ENCODE results near the gene COL5A1. TPM values are rescaled to one million over a fixed set of nuclear protein-coding genes. Genes with fewer than 3 reads are reported as not detected.

The COL5A1 gene
- total RNA-seq, 1 experiment from 2014 or later: not detected

- peaks cover 43% of the 10 kb centered on the region for H3K27me3 Mint-ChIP-seq (ENCODE audit: insufficient read depth, unreplicated experiment)
- no peaks in the 10 kb centered on the region for H3K36me3 Mint-ChIP-seq (ENCODE audit: insufficient read depth, unreplicated experiment)
- DNase-seq (ENCODE audit: unreplicated experiment): no peak
- no TSS peak for BruUV-seq (replicated peaks)
- ChIA-PET CTCF (no interaction called here), POLR2A (no interaction called here)
- H3K27ac Mint-ChIP-seq (ENCODE audit: low read depth, unreplicated experiment): no peak overlapping the region
- peaks cover under 1% of the 10 kb centered on the region for H3K4me1 Mint-ChIP-seq (ENCODE audit: insufficient read depth, unreplicated experiment)
- H3K9me3 Mint-ChIP-seq (ENCODE audit: unreplicated experiment): no peaks in the 10 kb centered on the region
- intact Hi-C loops (cut with micrococcal nuclease): no loop called here
- TF ChIP-seq CTCF (IDR thresholded peaks at IDR 0.05; ENCODE audit: unreplicated experiment): no peak
- H3K4me3 Mint-ChIP-seq (ENCODE audit: unreplicated experiment): no peak overlapping the region
These were observed 244.2 kb downstream of the COL5A1 start for GRCh38 chr9:134885679-134886412.

GRCh38 chr9:134886413-134886913 is 244.9 kb downstream of the COL5A1 start:
- H3K4me1 Mint-ChIP-seq (ENCODE audit: insufficient read depth, unreplicated experiment): peaks cover 5% of the 10 kb centered on the region
- intact Hi-C loops (cut with micrococcal nuclease): no loop called here
- no peaks in the 10 kb centered on the region for H3K36me3 Mint-ChIP-seq (ENCODE audit: insufficient read depth, unreplicated experiment)
- H3K27me3 Mint-ChIP-seq (ENCODE audit: insufficient read depth, unreplicated experiment): peaks cover 48% of the 10 kb centered on the region
- no peak overlapping the region for H3K27ac Mint-ChIP-seq (ENCODE audit: low read depth, unreplicated experiment)
- no peak overlapping the region for H3K4me3 Mint-ChIP-seq (ENCODE audit: unreplicated experiment)
- ChIA-PET CTCF (no interaction called here), POLR2A (no interaction called here)
- TF ChIP-seq CTCF (IDR thresholded peaks at IDR 0.05; ENCODE audit: unreplicated experiment): no peak
- no peak for DNase-seq (ENCODE audit: unreplicated experiment)
- H3K9me3 Mint-ChIP-seq (ENCODE audit: unreplicated experiment): no peaks in the 10 kb centered on the region
- BruUV-seq (replicated peaks): no TSS peak

- no peaks in the 10 kb centered on the region for H3K9me3 Mint-ChIP-seq (ENCODE audit: unreplicated experiment)
- no TSS peak for BruUV-seq (replicated peaks)
- no peak for TF ChIP-seq CTCF (IDR thresholded peaks at IDR 0.05; ENCODE audit: unreplicated experiment)
- H3K4me3 Mint-ChIP-seq (ENCODE audit: unreplicated experiment): no peak overlapping the region
- H3K27me3 Mint-ChIP-seq (ENCODE audit: insufficient read depth, unreplicated experiment): peaks cover 44% of the 10 kb centered on the region
- H3K36me3 Mint-ChIP-seq (ENCODE audit: insufficient read depth, unreplicated experiment): no peaks in the 10 kb centered on the region
- intact Hi-C loops (cut with micrococcal nuclease): no loop called here
- DNase-seq (ENCODE audit: unreplicated experiment): no peak
- ChIA-PET POLR2A (no interaction called here), CTCF (interaction anchor here (0.6 kb wide), 1 partner anchor 29 kb away, joined by 3 read pairs; no protein-coding TSS in a partner anchor)
- peaks cover 5% of the 10 kb centered on the region for H3K4me1 Mint-ChIP-seq (ENCODE audit: insufficient read depth, unreplicated experiment)
- no peak overlapping the region for H3K27ac Mint-ChIP-seq (ENCODE audit: low read depth, unreplicated experiment)
These were observed 245.6 kb downstream of the COL5A1 start for GRCh38 chr9:134887219-134887618.

GRCh38 chr9:134887686-134888602 is 246.3 kb downstream of the COL5A1 start:
- ChIA-PET POLR2A (no interaction called here), CTCF (interaction anchor here (0.6 kb wide), 1 partner anchor 30 kb away, joined by 3 read pairs; no protein-coding TSS in a partner anchor)
- no TSS peak for BruUV-seq (replicated peaks)
- no peak for TF ChIP-seq CTCF (IDR thresholded peaks at IDR 0.05; ENCODE audit: unreplicated experiment)
- H3K4me1 Mint-ChIP-seq (ENCODE audit: insufficient read depth, unreplicated experiment): peaks cover 5% of the 10 kb centered on the region
- no peak overlapping the region for H3K4me3 Mint-ChIP-seq (ENCODE audit: unreplicated experiment)
- H3K9me3 Mint-ChIP-seq (ENCODE audit: unreplicated experiment): no peaks in the 10 kb centered on the region
- intact Hi-C loops (cut with micrococcal nuclease): no loop called here
- no peak overlapping the region for H3K27ac Mint-ChIP-seq (ENCODE audit: low read depth, unreplicated experiment)
- peaks cover 37% of the 10 kb centered on the region for H3K27me3 Mint-ChIP-seq (ENCODE audit: insufficient read depth, unreplicated experiment)
- no peaks in the 10 kb centered on the region for H3K36me3 Mint-ChIP-seq (ENCODE audit: insufficient read depth, unreplicated experiment)
- DNase-seq (ENCODE audit: unreplicated experiment): no peak

Measured in MCF 10A (cell line).